PFSK-1 (cell line): ENCODE measurements around the gene ANGPTL8.

Experiments used
- FOXP2 ChIP-seq: optimal IDR thresholded peaks from 2 replicates; pipeline ENCODE3; 2011; ENCODE audit warnings: borderline replicate concordance, control low read depth, inconsistent platforms; ENCODE audit not compliant: insufficient read depth; ENCODE audit errors: extremely low read length, extremely low read depth
- POLR2AphosphoS5 ChIP-seq: IDR thresholded peaks from 2 replicates; pipeline ENCODE4 v1.6.1; 2012; ENCODE audit warnings: low read depth, mild to moderate bottlenecking, control low read depth, low read length, moderate library complexity
- TAF1 ChIP-seq: IDR thresholded peaks from 2 replicates; pipeline ENCODE4 v1.6.1; 2012; ENCODE audit warnings: low read length, control low read depth, borderline replicate concordance; ENCODE audit not compliant: insufficient read depth
- TF ChIP-seq, protein P1 (sequence below), 2 experiments: IDR thresholded peaks; 2 replicates each; pipeline versions ENCODE4 v1.6.1 to v1.8.0; 2011 to 2012; ENCODE audit warnings: low read depth in 2 of 2, low read length in 2 of 2, control low read depth in 1 of 2, inconsistent platforms in 1 of 2, mild to moderate bottlenecking in 1 of 2, moderate library complexity in 1 of 2; ENCODE audit not compliant: insufficient read depth in 1 of 2

DNA sequence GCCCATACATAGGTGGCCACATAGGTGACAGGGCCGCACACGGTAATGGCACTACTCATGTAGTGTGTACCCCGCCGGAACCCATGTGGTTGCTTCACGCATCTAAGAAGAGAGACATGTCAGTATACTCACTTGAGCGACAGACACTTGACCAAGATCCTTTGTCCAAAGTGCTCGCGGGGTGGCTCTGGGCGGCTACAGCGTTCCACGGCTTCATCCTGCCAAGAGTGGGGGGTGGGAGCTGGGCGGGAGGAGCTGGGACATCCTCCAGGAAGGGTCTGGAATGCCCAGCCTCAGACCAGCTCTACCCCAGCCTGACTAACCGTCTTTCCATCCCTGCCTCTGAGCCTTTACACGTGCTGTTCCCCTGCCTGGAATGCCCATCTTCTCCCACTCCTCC lies 8.5 kb downstream of the ANGPTL8 start:
- TF ChIP-seq, protein P1, sequence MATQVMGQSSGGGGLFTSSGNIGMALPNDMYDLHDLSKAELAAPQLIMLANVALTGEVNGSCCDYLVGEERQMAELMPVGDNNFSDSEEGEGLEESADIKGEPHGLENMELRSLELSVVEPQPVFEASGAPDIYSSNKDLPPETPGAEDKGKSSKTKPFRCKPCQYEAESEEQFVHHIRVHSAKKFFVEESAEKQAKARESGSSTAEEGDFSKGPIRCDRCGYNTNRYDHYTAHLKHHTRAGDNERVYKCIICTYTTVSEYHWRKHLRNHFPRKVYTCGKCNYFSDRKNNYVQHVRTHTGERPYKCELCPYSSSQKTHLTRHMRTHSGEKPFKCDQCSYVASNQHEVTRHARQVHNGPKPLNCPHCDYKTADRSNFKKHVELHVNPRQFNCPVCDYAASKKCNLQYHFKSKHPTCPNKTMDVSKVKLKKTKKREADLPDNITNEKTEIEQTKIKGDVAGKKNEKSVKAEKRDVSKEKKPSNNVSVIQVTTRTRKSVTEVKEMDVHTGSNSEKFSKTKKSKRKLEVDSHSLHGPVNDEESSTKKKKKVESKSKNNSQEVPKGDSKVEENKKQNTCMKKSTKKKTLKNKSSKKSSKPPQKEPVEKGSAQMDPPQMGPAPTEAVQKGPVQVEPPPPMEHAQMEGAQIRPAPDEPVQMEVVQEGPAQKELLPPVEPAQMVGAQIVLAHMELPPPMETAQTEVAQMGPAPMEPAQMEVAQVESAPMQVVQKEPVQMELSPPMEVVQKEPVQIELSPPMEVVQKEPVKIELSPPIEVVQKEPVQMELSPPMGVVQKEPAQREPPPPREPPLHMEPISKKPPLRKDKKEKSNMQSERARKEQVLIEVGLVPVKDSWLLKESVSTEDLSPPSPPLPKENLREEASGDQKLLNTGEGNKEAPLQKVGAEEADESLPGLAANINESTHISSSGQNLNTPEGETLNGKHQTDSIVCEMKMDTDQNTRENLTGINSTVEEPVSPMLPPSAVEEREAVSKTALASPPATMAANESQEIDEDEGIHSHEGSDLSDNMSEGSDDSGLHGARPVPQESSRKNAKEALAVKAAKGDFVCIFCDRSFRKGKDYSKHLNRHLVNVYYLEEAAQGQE (IDR thresholded peaks at IDR 0.05; ENCODE audit: insufficient read depth in 1 of 2, low read depth in 2 of 2, low read length in 2 of 2): no peak
- TF ChIP-seq POLR2AphosphoS5: no peak
- TF ChIP-seq TAF1: no peak
- TF ChIP-seq FOXP2: no peak
